ENCODE measurements around the gene CCDC127.
"Not testable (repeated sequence)": the region's sequence is repeated elsewhere in the genome, so short reads cannot be mapped to it uniquely, and the experiment has no call there.

Gene CCDC127

GRCh38 chr5:217494-218456, at the start of gene CCDC127, which contains the start of gene SDHA:
Gene CCDC127 (minus strand): TSS chr5:218153. CDS start chr5:216849, 1,304 bp downstream.
Gene SDHA (plus strand): TSS chr5:218320. CDS start chr5:218356, 36 bp downstream.
- peak; percentile 94 to 98 (median 97) for DNase-seq (ENCODE audit: low read depth in 3 of 3)

- DNase-seq (ENCODE audit: low read depth in 3 of 3): no peak
Measured at GRCh38 chr5:267716-268115, 49.8 kb upstream of the CCDC127 start.

- not testable (repeated sequence) for DNase-seq (ENCODE audit: low read depth in 3 of 3)
Measured at GRCh38 chr5:266311-267026, 48.5 kb upstream of the CCDC127 start.

GRCh38 chr5:264338-264737, 46.4 kb upstream of the CCDC127 start:
- DNase-seq (ENCODE audit: low read depth in 3 of 3): no peak

GRCh38 chr5:263275-263974, 45.5 kb upstream of the CCDC127 start:
- DNase-seq (ENCODE audit: low read depth in 3 of 3): not testable (repeated sequence)

- no peak for DNase-seq (ENCODE audit: low read depth in 3 of 3)
Measured at GRCh38 chr5:257148-257547, 39.2 kb upstream of the CCDC127 start.

- not testable (repeated sequence) for DNase-seq (ENCODE audit: low read depth in 3 of 3)
Measured at GRCh38 chr5:256347-256746, 38.4 kb upstream of the CCDC127 start.

GRCh38 chr5:255116-255515, 37.2 kb upstream of the CCDC127 start:
- DNase-seq (ENCODE audit: low read depth in 3 of 3): not testable (repeated sequence)

- DNase-seq (ENCODE audit: low read depth in 3 of 3): not testable (repeated sequence)
Measured at GRCh38 chr5:254322-254721, 36.4 kb upstream of the CCDC127 start.

GRCh38 chr5:252546-252945, 34.6 kb upstream of the CCDC127 start:
- DNase-seq (ENCODE audit: low read depth in 3 of 3): no peak

GRCh38 chr5:251975-252374, 34.0 kb upstream of the CCDC127 start:
- not testable (repeated sequence) for DNase-seq (ENCODE audit: low read depth in 3 of 3)

- DNase-seq (ENCODE audit: low read depth in 3 of 3): not testable (repeated sequence)
Measured at GRCh38 chr5:251538-251937, 33.6 kb upstream of the CCDC127 start.

GRCh38 chr5:251016-251415, 33.1 kb upstream of the CCDC127 start:
- DNase-seq (ENCODE audit: low read depth in 3 of 3): not testable (repeated sequence)

- DNase-seq (ENCODE audit: low read depth in 3 of 3): not testable (repeated sequence)
Measured at GRCh38 chr5:250396-250795, 32.4 kb upstream of the CCDC127 start.

GRCh38 chr5:245717-246116, 27.8 kb upstream of the CCDC127 start:
- DNase-seq (ENCODE audit: low read depth in 3 of 3): not testable (repeated sequence)

GRCh38 chr5:243683-244367, 25.9 kb upstream of the CCDC127 start:
- DNase-seq (ENCODE audit: low read depth in 3 of 3): peak in 1 of 3 experiments; percentile 30

GRCh38 chr5:241045-241669, 23.2 kb upstream of the CCDC127 start:
- not testable (repeated sequence) for DNase-seq (ENCODE audit: low read depth in 3 of 3)

- DNase-seq (ENCODE audit: low read depth in 3 of 3): not testable (repeated sequence)
Measured at GRCh38 chr5:240550-240949, 22.6 kb upstream of the CCDC127 start.

GRCh38 chr5:237931-238330, 20.0 kb upstream of the CCDC127 start:
- not testable (repeated sequence) for DNase-seq (ENCODE audit: low read depth in 3 of 3)

- not testable (repeated sequence) for DNase-seq (ENCODE audit: low read depth in 3 of 3)
Measured at GRCh38 chr5:235527-235926, 17.6 kb upstream of the CCDC127 start.

- DNase-seq (ENCODE audit: low read depth in 3 of 3): no peak
Measured at GRCh38 chr5:234450-234849, 16.5 kb upstream of the CCDC127 start.

All from stimulated activated CD4-positive, alpha-beta T cell treated with anti-CD3 and anti-CD28 coated beads, TNF-alpha, amount 100 ng/mL, for 24 hours (primary cell).